ENCODE data around the gene BICD2.
A peak's percentile ranks its signal among the peaks of the same experiment; 100 is the strongest.

The BICD2 gene

DNA sequence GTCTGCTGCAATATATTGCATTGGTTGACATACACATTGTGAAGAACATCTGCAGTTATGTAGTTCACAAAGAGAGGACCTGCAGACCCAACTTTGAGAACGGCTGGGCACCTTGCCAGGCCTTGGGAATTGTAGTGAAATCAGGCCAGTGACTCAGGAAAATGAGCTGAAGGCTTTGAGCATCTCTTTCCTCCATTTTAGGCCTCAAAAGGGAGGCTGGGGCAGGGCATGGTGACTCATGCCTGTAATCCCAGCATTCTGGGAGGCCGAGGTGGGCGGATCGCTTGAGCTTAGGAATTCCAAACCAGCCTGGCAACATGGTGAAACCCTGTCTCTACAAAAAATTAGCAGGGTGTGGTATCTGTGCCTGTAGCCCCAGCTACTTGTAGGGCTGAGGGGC lies 93.3 kb downstream of the BICD2 start:
- Histone ChIP-seq H3K4me3 (ENCODE audit: low read depth, low read length) (peak overlapping the region; percentile 91), H3K36me3 (replicated peaks) (peaks cover 7% of the 10 kb centered on the region), H3K27ac (peak overlapping the region; percentile 97), H3K27me3 (replicated peaks) (no peaks in the 10 kb centered on the region)
- DNase-seq, result peak; percentile 81
- TF ChIP-seq, protein P1, sequence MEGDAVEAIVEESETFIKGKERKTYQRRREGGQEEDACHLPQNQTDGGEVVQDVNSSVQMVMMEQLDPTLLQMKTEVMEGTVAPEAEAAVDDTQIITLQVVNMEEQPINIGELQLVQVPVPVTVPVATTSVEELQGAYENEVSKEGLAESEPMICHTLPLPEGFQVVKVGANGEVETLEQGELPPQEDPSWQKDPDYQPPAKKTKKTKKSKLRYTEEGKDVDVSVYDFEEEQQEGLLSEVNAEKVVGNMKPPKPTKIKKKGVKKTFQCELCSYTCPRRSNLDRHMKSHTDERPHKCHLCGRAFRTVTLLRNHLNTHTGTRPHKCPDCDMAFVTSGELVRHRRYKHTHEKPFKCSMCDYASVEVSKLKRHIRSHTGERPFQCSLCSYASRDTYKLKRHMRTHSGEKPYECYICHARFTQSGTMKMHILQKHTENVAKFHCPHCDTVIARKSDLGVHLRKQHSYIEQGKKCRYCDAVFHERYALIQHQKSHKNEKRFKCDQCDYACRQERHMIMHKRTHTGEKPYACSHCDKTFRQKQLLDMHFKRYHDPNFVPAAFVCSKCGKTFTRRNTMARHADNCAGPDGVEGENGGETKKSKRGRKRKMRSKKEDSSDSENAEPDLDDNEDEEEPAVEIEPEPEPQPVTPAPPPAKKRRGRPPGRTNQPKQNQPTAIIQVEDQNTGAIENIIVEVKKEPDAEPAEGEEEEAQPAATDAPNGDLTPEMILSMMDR (IDR thresholded peaks at IDR 0.05; ENCODE audit: low read depth, low read length, missing control alignments), result no peak
- in situ Hi-C loops (cut with HindIII; ENCODE audit: low pct_ligation_motif_present, low sequenced_read_pairs), result no loop called here

DNA sequence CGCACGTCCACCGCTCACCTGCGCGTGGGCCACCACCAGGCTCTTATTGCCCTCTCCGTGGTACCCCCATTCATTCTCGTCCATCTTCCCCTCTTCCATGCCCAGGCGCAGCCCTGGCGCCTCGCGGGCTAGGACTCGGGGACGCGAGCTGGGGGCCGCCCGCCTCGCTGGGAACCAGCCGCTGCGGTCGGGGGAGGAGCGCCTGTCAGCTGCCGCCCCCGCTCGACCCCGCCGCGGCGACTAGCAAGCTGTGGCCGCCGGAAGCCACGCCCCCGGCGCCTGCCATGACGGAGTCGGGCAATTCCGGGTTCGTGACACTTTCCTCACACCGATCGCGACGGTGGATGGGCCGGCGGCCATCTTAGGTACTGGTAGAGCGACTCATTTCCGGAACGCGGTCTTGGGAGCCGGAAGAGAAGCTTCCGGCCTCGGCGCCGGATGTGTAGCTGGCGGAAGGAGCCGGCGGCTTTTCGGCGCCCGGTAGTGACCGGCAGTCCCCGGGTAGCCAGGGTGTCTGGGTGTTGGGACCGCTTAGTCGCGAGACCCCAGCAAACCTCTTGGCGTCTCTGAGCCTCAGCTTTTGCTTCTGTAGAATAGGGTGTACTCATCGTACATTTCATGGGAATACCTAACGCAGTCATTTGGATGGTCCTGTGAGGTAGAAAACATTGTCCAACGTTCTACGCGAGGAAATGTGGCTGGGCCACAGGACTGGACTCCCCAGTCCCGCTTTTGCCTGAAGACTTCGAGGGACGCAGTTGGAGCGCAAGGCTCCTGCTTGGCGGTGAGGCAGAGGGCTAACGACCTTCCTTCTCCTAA lies 94.5 kb downstream of the BICD2 start, which contains the start of gene IPPK:
Gene IPPK (minus strand): TSS at position 242 of the 819 bp plus-strand sequence. CDS start 143 bp downstream, at position 99.
- in situ Hi-C loops (cut with HindIII; ENCODE audit: low pct_ligation_motif_present, low sequenced_read_pairs), result no loop called here
- peak within 1 kb of the TSS; percentile 97 for H3K27ac ChIP-seq
- TF ChIP-seq, protein P1 (IDR thresholded peaks at IDR 0.05; ENCODE audit: low read depth, low read length, missing control alignments), result no peak

DNA sequence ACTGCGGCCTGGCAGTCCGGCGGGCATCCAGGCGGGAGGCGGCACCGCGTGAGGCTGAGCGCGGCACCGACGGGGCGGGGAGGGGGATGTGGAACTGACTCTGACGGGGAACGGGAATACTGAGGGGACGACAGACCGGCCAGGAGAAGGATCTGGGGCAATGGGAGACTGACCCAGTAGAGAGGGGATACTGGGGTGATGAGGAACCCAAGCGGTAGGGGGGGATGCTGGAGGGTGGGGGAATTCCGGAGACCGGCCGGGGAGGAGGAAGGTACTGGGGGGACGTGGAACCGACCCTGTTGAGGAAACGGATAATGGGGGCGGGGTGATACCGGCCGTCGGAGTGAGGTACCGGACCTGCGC lies 95.1 kb downstream of the BICD2 start:
- Histone ChIP-seq H3K4me3 (ENCODE audit: low read depth, low read length) (peak overlapping the region; percentile 91), H3K27me3 (replicated peaks) (no peaks in the 10 kb centered on the region), H3K27ac (peak overlapping the region; percentile 97), H3K36me3 (replicated peaks) (peaks cover 7% of the 10 kb centered on the region)
- no peak for DNase-seq
- TF ChIP-seq, protein P1 (IDR thresholded peaks at IDR 0.05; ENCODE audit: low read depth, low read length, missing control alignments), result no peak
- in situ Hi-C loops (cut with HindIII; ENCODE audit: low pct_ligation_motif_present, low sequenced_read_pairs), result no loop called here

More for the DNA sequence above, 94.5 kb downstream of the BICD2 start, which contains the start of gene IPPK:
- H3K4me3 ChIP-seq (ENCODE audit: low read depth, low read length), result peak within 1 kb of the TSS; percentile 91
- peak; percentile 98 for DNase-seq
- H3K27me3 ChIP-seq (replicated peaks), result no peaks in the 10 kb centered on the region
- H3K36me3 ChIP-seq (replicated peaks), result peaks cover 7% of the 10 kb centered on the region

DNA sequence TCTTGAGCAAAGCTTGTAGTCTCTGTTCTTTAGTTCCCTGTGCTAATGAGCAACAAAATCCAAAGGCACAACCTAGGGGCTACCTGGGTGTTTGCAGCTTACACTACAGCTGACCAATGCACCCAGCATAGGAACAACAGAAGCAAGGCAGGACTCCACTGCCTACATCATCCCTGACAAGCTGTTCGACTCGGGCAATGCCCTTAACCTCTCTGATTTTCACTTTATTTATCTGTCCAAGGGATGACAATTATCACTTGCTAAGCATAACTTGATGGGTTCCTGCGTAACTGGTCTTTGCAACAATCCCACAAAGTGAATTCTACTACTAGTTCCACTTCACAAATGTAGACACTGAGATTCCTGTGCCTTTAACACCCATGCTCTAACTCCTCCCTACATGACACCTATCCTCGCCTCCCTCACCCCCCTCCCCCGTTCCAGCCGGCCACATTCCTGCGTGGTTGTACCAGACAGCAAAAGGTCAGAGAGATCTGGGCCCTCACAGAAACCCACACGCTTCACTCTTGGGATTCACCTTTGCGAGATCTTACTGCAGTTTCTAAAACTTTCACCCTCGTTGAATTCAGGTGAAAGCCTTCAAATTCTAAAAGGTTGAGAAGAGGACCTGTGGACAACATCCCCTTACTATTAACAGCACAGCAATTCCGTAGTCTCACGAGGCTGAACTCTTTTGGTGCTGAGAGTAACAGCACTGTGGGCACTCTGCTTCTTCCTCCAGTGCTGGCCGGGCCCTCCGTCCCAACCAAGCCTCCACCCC lies 95.7 kb downstream of the BICD2 start:
- TF ChIP-seq, protein P1 (IDR thresholded peaks at IDR 0.05; ENCODE audit: low read depth, low read length, missing control alignments), result no peak
- DNase-seq, result peak; percentile 73
- in situ Hi-C loops (cut with HindIII; ENCODE audit: low pct_ligation_motif_present, low sequenced_read_pairs), result no loop called here

DNA sequence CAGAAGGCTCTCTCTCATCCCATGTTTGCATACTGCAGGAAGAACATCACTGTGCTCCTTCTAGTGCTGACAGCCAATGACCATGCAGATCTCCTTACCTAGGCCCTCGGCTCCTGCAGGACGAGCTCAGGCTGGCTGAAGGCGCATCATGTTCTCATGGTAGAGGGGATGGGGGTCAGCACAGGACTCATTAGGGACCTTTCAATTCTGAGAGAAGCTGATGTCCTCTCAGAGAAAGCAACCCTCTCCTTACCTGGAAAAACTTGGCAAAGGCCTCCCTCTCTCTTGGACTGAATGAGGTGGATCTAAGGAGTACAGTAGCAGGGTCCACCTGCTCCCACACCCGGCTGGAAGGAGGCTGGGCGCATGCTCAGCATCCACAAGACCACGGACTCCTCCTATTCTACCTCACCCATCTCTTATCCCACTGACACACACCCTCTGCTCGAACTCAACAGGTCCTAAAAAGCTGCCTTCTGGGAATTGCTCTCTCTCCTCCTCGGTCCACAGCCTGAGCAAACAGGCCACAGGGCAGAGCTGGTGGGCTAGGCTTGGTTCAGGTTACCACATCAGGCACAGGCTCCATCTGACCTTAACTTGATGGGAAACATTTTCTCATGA lies 97.6 kb downstream of the BICD2 start:
- TF ChIP-seq, protein P1 (IDR thresholded peaks at IDR 0.05; ENCODE audit: low read depth, low read length, missing control alignments), result no peak
- Histone ChIP-seq H3K27me3 (replicated peaks) (no peaks in the 10 kb centered on the region), H3K4me3 (ENCODE audit: low read depth, low read length) (no peak overlapping the region), H3K27ac (no peak overlapping the region), H3K36me3 (replicated peaks) (peaks cover 10% of the 10 kb centered on the region)
- DNase-seq, result no peak
- in situ Hi-C loops (cut with HindIII; ENCODE audit: low pct_ligation_motif_present, low sequenced_read_pairs), result no loop called here

More for the DNA sequence above, 95.7 kb downstream of the BICD2 start:
- Histone ChIP-seq H3K36me3 (replicated peaks) (peaks cover 7% of the 10 kb centered on the region), H3K27me3 (replicated peaks) (no peaks in the 10 kb centered on the region), H3K4me3 (ENCODE audit: low read depth, low read length) (peak overlapping the region; percentile 91), H3K27ac (peak overlapping the region; percentile 97)

Measured in brain microvascular endothelial cell (primary cell).